Activated CD4-positive, alpha-beta T cell treated with anti-CD3 and anti-CD28 coated beads, Interleukin-2, amount 10 ng/mL, durations not matched to agents 7 days and 5 days (primary cell): ENCODE results near the gene GHSR. TPM values are rescaled to one million over a fixed set of nuclear protein-coding genes. Genes with fewer than 3 reads are reported as not detected.
A peak's percentile ranks its signal among the peaks of the same experiment; 100 is the strongest.

Experiments used
- CTCF ChIA-PET: fragments of 350-600 bp; sonication (Branson Sonifier 250); formaldehyde crosslinking; loops from one replicate; lab custom pipeline; 2021; ENCODE audit warnings: antibody characterized with exemption; lab: Charles Lee
- POLR2A ChIA-PET: fragments of 350-600 bp; sonication (Branson Sonifier 250); formaldehyde crosslinking; loops from one replicate; lab custom pipeline; 2021; ENCODE audit warnings: antibody characterized with exemption; lab: Charles Lee
- DNase-seq: peaks from one replicate; pipeline ENCODE4 v3.0.0-alpha.2; 2020
- H3K27ac Mint-ChIP-seq: one replicate; pipeline ENCODE4 v1.8.0; 2021; ENCODE audit warnings: mild to moderate bottlenecking, moderate library complexity, mixed read lengths
- H3K27me3 Mint-ChIP-seq: one replicate; pipeline ENCODE4 v1.8.0; 2021; ENCODE audit warnings: mixed read lengths
- H3K36me3 Mint-ChIP-seq: one replicate; pipeline ENCODE4 v1.8.0; 2021; ENCODE audit warnings: low read depth, mixed read lengths
- H3K4me1 Mint-ChIP-seq: one replicate; pipeline ENCODE4 v1.8.0; 2021; ENCODE audit warnings: mixed read lengths
- H3K4me3 Mint-ChIP-seq: one replicate; pipeline ENCODE4 v1.8.0; 2021; ENCODE audit warnings: mild to moderate bottlenecking, moderate library complexity, mixed read lengths
- H3K9me3 Mint-ChIP-seq: one replicate; pipeline ENCODE4 v1.8.0; 2021; ENCODE audit warnings: mixed read lengths
- total RNA-seq, 2 experiments: library from RNA; stranded (reverse); gene quantifications; one replicate each; pipeline ENCODE4 v1.2.3, GENCODE V29; 2021

GHSR gene
- total RNA-seq, 2 experiments from 2014 or later: not detected

DNA sequence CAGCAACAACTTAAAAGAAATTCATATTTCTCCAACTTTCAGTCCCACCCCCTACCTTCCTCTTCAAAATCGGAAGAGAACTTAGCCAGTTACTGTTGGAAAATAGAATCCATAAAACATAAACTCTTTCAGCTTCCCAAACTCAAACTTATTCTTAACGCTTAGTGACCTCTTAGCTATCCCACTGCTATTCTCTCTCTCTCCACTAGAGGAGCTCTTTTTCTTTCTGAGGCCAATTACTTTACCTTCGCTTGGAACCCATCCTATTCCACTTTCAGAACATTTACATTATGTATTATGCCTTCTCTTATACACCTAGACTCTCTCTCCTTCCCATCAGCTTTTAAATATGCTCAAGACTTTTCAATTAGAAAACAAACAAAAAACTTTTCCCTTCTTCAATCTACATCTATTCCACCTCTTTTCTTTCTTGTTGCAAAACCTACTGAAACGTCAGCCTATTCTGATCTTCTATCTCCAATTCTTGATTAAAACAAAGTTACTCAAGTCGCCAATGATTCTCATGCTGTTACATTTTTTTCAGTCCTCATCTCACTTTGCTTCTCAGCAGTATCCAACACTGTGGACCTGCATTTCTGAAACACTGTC lies 13.4 kb upstream of the GHSR start:
- H3K27ac Mint-ChIP-seq: no peak overlapping the region
- no peak for DNase-seq
- no peak overlapping the region for H3K4me3 Mint-ChIP-seq
- ChIA-PET POLR2A (no interaction called here), CTCF (interaction anchor here (0.6 to 1.4 kb wide), 11 partner anchors 13 to 1569 kb away, joined by 3 to 8 read pairs (median 4); partner anchors contain the start of gene GHSR)
- H3K36me3 Mint-ChIP-seq: no peaks in the 10 kb centered on the region
- peaks cover 7% of the 10 kb centered on the region for H3K27me3 Mint-ChIP-seq
- peaks cover under 1% of the 10 kb centered on the region for H3K9me3 Mint-ChIP-seq
- peaks cover 2% of the 10 kb centered on the region for H3K4me1 Mint-ChIP-seq

DNA sequence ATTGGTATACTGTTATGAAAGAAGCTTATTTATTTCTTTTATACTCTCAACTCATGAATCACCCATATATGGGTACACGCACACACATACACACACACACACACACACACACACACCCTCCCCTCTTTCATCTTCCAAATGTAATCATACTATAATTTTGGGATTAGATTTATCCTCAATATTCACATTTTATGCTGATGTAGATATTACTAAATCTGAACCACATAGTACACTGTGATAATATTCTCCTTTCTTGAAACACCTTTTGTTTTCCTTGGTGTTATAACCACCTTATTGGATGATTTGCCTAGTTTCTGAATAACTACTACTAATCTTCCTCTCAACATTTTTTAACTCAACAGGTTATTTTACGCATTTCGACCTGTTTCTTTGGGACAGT lies 8.1 kb upstream of the GHSR start:
- CTCF ChIA-PET: no interaction called here
- POLR2A ChIA-PET: no interaction called here
- no peak overlapping the region for H3K27ac Mint-ChIP-seq
- H3K36me3 Mint-ChIP-seq: no peaks in the 10 kb centered on the region
- H3K27me3 Mint-ChIP-seq: peaks cover 31% of the 10 kb centered on the region
- H3K9me3 Mint-ChIP-seq: peaks cover 3% of the 10 kb centered on the region
- no peak overlapping the region for H3K4me3 Mint-ChIP-seq
- no peaks in the 10 kb centered on the region for H3K4me1 Mint-ChIP-seq
- no peak for DNase-seq

DNA sequence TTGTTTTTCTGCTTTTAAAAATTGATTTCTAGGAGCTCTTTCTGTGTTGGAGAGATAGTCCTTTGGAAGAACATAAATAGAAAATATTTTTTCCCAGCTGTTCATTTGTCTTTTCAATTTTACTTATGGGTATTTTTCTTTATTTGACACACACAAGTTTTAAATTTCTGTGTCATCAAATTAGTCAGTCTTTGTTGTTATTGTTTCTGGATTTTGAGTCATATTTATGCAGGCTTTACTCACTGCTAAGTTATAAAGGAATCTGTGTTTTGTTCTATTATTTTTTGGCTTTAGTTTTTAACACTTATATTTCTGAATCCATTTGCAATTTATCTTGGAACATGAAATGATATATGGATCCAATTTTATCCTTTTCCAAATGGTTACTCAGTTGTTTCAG lies 5.9 kb upstream of the GHSR start:
- peaks cover 9% of the 10 kb centered on the region for H3K4me1 Mint-ChIP-seq
- POLR2A ChIA-PET: no interaction called here
- H3K27me3 Mint-ChIP-seq: peaks cover 52% of the 10 kb centered on the region
- H3K27ac Mint-ChIP-seq: no peak overlapping the region
- CTCF ChIA-PET: no interaction called here
- no peak for DNase-seq
- H3K4me3 Mint-ChIP-seq: no peak overlapping the region
- H3K36me3 Mint-ChIP-seq: peaks cover under 1% of the 10 kb centered on the region
- H3K9me3 Mint-ChIP-seq: peaks cover 3% of the 10 kb centered on the region

DNA sequence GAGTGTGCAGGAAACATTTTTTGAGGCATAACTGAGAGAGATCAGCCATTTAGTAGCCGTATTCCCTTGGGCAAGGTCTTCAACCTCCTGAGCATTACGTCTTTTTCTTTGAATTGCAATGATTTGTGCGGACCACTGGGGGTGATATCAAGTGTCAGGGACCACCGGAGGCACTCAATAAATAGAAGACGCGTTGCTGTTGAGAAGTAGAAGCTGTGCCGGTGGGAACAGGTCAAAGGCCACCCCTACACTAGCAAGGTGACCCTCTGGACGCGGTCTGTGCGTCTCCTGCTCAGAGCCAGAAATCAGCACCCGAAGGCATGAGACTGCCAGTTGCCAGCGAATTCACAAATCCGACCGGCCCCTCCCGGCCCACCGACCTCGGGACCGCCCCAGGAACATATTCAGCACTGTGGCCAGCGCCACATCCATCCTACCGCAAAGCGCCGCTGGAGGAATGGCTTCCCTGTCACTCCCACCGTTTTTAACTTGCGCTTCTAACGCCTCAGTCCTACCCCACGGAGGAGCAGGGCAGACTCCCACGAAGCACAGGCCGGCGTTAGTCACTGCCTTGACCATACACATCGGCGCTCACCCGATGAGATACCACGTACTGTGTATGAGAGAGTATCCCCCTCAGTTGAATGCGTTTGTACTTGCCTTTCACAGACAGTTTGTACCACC lies 1.4 kb upstream of the GHSR start:
- ChIA-PET POLR2A (no interaction called here), CTCF (no interaction called here)
- peaks cover 7% of the 10 kb centered on the region for H3K36me3 Mint-ChIP-seq
- H3K27me3 Mint-ChIP-seq: peaks cover 85% of the 10 kb centered on the region
- H3K4me1 Mint-ChIP-seq: peaks cover 34% of the 10 kb centered on the region
- DNase-seq: peak; percentile 29
- no peaks in the 10 kb centered on the region for H3K9me3 Mint-ChIP-seq
- H3K4me3 Mint-ChIP-seq: no peak overlapping the region
- no peak overlapping the region for H3K27ac Mint-ChIP-seq

DNA sequence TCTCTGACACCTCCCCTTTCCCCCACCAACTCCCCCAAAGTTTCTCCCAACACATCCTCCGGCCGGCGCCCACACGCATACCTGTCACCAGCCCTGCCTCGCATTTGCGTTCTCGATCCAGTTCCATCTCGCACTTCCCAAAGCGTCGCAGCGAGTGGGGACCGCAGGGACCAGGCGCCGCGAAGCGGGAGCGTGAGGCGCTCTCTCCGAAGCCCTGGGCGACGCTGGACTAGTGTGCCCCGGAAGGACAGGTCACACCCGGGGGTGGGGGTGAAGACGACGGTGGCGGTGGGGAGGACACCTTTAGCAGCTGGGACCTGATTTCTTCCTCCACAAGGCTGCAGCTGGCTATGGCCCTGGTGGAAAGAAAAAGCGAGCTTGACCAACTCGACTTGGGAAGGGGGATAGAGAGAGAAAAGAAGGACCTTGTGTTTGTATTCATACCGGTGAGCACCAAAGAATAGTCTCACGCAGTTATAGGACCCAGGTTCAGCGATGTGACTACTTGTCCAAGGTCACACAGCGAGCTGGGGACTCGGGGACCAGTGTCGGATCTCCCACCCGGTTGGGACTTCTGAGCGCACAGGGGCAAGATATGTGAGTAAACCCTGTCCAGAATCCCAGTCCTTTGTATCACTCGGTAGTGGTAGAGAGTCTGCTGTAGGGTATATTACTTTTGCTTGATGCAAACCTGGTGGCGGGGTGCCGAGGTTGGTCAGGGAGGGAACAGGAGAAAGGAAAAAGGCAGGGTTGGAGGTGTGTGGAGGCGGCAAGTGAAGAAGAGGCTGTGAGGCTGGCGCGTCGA lies 607 bp upstream of the GHSR start:
- Mint-ChIP-seq H3K27me3 (peaks cover 79% of the 10 kb centered on the region), H3K36me3 (peaks cover 7% of the 10 kb centered on the region), H3K4me1 (peaks cover 34% of the 10 kb centered on the region), H3K27ac (no peak overlapping the region), H3K4me3 (no peak overlapping the region), H3K9me3 (no peaks in the 10 kb centered on the region)
- no peak for DNase-seq
- ChIA-PET CTCF (interaction anchor here (1.5 to 1.9 kb wide), 3 partner anchors 10 to 116 kb away, joined by 4 to 8 read pairs (median 4); no protein-coding TSS in a partner anchor), POLR2A (no interaction called here)

DNA sequence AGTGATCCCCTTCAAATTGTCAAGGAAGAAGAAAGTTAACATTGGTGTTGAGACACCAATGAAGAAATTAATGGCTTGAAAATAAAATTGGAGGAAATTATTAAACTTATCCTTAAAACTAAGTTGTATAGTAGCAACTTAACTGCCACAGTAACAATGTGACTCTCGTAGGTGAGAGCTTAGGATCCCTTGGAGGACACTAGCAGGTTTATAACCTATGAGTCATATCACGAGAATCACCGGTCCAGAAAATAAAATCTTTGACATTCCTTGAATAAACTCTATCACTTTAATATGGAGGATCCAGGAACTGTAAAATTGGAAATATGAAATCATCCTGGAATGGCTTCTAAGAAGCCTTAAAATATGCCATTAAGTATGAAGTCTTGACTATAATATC lies 2.1 kb downstream of the GHSR start:
- peaks cover 78% of the 10 kb centered on the region for H3K27me3 Mint-ChIP-seq
- H3K27ac Mint-ChIP-seq: no peak overlapping the region
- H3K36me3 Mint-ChIP-seq: peaks cover 7% of the 10 kb centered on the region
- CTCF ChIA-PET: no interaction called here
- no peaks in the 10 kb centered on the region for H3K9me3 Mint-ChIP-seq
- no peak overlapping the region for H3K4me3 Mint-ChIP-seq
- POLR2A ChIA-PET: no interaction called here
- DNase-seq: no peak
- peaks cover 34% of the 10 kb centered on the region for H3K4me1 Mint-ChIP-seq

DNA sequence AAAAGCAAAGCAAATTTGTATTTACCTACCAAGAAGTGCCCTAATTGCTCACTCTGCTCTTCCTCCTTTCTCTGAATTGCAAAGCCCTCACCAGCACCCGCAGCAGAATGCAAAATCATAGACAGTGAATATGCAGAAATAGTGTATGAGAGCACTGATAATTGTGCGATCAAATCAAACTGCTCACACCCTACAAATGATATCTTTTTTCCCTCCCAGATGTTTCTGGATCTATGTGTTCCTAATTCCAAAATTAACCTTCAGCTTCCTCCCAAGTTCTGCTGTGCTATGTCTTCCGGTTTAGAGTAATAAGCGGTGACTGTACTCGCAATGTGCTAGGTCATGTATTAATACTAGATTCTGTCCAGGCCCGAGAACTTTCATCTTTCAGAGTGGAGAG lies 3.4 kb downstream of the GHSR start:
- Mint-ChIP-seq H3K4me1 (peaks cover 31% of the 10 kb centered on the region), H3K36me3 (peaks cover 7% of the 10 kb centered on the region), H3K27me3 (peaks cover 73% of the 10 kb centered on the region), H3K4me3 (no peak overlapping the region), H3K27ac (no peak overlapping the region), H3K9me3 (no peaks in the 10 kb centered on the region)
- POLR2A ChIA-PET: no interaction called here
- CTCF ChIA-PET: interaction anchor here (1.1 kb wide), 1 partner anchor 17 kb away, joined by 6 read pairs; no protein-coding TSS in a partner anchor
- no peak for DNase-seq

DNA sequence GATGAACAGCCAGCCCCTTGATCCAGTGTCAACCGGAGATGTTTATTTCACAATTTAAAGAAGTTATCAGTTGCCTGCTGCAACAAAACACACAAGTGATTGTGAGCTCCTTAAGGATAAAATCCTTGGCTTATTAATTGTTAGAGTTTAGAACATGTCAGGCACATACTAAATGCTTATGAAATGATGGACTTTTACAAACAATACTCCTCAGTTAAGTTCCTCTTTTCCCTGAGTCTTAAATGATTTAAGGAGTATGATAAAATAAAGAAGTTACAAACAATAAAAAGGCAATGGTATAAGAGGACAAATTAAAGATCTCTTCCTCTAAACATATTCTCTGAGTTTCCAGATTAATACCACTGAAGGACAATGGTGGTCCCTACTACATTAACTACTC lies 5.7 kb downstream of the GHSR start:
- peaks cover 9% of the 10 kb centered on the region for H3K4me1 Mint-ChIP-seq
- POLR2A ChIA-PET: no interaction called here
- peaks cover 55% of the 10 kb centered on the region for H3K27me3 Mint-ChIP-seq

DNA sequence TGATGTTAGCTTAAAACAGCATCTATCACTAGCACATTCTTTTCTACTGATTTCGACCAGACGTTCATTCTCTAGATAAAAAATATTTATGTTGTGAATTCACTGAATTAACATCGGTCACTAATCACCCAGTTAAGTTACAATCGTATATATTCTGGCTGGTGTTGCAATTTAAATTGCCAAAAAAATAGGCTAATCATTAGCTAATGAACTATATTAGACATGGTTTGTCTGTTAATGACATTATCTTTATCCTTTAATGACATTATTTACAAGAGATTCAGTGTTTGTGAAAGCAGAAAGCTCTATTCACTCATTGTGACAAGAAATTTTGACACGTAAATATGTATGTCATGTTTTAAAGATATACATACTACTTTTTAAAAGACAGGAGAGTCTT lies 6.7 kb downstream of the GHSR start:
- DNase-seq: no peak
- no peak overlapping the region for H3K4me3 Mint-ChIP-seq
- POLR2A ChIA-PET: no interaction called here
- no peaks in the 10 kb centered on the region for H3K36me3 Mint-ChIP-seq
- peaks cover 45% of the 10 kb centered on the region for H3K27me3 Mint-ChIP-seq
- no peaks in the 10 kb centered on the region for H3K9me3 Mint-ChIP-seq
- no peak overlapping the region for H3K27ac Mint-ChIP-seq
- H3K4me1 Mint-ChIP-seq: no peaks in the 10 kb centered on the region
- CTCF ChIA-PET: interaction anchor here (1.5 kb wide), 1 partner anchor 13 kb away, joined by 3 read pairs; no protein-coding TSS in a partner anchor

More for the DNA sequence above, 5.7 kb downstream of the GHSR start:
- CTCF ChIA-PET: no interaction called here
- H3K27ac Mint-ChIP-seq: no peak overlapping the region
- no peaks in the 10 kb centered on the region for H3K9me3 Mint-ChIP-seq
- DNase-seq: no peak
- peaks cover 3% of the 10 kb centered on the region for H3K36me3 Mint-ChIP-seq
- H3K4me3 Mint-ChIP-seq: no peak overlapping the region

DNA sequence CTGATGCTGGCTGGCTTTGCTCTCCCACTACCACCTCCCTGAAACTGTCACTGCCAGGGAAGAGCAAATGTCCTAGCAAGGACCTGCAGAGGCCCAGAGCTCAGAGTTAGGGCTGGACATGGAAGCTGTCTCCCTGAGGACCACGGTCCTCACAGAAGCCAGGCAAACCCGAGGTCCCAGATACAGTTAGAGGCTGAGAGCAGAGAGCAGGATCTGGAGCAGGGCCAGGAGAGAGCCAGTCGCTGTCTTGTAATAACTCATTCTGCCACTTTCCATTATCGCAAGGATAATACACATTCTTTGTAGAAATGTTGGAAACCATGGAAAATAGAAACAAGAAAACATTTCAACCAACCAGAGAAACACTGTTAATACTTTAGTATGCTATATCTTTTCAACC lies 10.1 kb downstream of the GHSR start:
- Mint-ChIP-seq H3K4me3 (no peak overlapping the region), H3K4me1 (no peaks in the 10 kb centered on the region), H3K27ac (no peak overlapping the region), H3K36me3 (no peaks in the 10 kb centered on the region), H3K27me3 (peaks cover 26% of the 10 kb centered on the region), H3K9me3 (peaks cover 11% of the 10 kb centered on the region)
- DNase-seq: no peak
- ChIA-PET CTCF (no interaction called here), POLR2A (no interaction called here)

DNA sequence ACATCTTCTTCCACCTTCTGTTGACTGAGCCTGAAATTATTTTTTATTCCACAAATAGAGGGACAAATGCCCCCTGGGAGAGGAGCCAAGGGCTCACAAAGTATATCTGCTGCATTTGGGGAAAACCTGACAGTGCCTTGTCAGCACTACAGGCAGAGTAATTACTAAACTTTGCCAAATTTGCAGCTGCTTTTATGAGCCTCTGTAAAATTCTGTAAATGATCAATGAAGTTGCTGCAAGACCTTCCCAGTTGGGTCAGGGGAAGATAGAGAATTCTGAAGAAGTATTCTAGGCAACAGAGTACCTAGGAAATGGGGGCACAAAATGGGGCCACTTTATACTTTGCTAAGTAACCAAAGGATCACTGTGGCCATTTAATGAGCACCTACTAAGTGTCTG lies 10.5 kb downstream of the GHSR start:
- no peak for DNase-seq
- Mint-ChIP-seq H3K4me3 (no peak overlapping the region), H3K36me3 (no peaks in the 10 kb centered on the region), H3K4me1 (no peaks in the 10 kb centered on the region), H3K27ac (no peak overlapping the region), H3K27me3 (peaks cover 23% of the 10 kb centered on the region), H3K9me3 (peaks cover 12% of the 10 kb centered on the region)
- ChIA-PET CTCF (no interaction called here), POLR2A (no interaction called here)

DNA sequence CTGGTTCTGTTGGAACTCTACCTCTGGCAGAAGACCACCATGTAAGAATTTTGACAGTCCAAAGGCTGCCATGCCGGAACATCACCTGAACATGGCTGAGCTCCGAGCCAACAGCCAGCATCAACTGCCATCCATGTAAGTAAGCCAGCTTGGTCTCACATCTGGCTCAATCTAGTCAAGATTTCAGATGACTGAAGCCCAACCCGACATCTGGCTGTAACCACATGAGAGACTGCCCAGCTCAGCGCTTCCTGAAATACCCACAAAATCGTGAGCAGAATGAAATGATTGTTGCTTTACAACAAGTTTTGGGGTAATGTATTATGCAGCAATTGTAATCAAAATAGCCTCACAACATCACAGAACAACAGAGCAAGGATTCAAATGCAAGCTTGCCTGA lies 32.9 kb downstream of the GHSR start:
- Mint-ChIP-seq H3K36me3 (no peaks in the 10 kb centered on the region), H3K4me3 (no peak overlapping the region), H3K27ac (no peak overlapping the region), H3K9me3 (no peaks in the 10 kb centered on the region), H3K27me3 (peaks cover 45% of the 10 kb centered on the region), H3K4me1 (no peaks in the 10 kb centered on the region)
- POLR2A ChIA-PET: no interaction called here
- CTCF ChIA-PET: interaction anchor here (0.6 kb wide), 2 partner anchors 198 to 1634 kb away, joined by 3 to 8 read pairs; no protein-coding TSS in a partner anchor
- no peak for DNase-seq

DNA sequence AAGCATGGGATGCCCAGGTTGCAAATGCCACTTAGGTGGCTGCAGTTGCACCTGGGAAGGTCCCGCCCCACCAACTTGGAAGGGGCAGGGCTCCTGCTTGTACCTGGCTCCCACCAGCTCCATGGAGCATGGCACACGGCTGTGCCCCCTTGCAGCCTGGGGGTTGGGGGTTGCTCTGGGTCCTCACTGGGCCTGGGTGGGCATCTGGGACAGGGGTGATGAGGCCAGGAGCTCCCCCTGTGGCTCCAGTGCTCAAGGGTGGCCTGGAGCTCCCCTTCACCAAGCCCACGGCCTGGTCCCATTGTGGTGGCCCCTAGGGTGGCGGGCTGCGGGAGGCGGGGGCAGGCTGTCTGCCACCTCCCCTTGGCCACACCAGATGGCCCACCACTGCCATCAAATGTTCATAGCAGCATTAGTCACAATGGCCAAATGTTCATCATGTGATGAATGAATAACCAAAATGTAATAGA lies 36.7 kb downstream of the GHSR start:
- DNase-seq: no peak
- no peaks in the 10 kb centered on the region for H3K4me1 Mint-ChIP-seq
- ChIA-PET POLR2A (no interaction called here), CTCF (no interaction called here)
- H3K36me3 Mint-ChIP-seq: no peaks in the 10 kb centered on the region
- no peak overlapping the region for H3K4me3 Mint-ChIP-seq
- H3K9me3 Mint-ChIP-seq: no peaks in the 10 kb centered on the region
- peaks cover 27% of the 10 kb centered on the region for H3K27me3 Mint-ChIP-seq
- no peak overlapping the region for H3K27ac Mint-ChIP-seq
